Neural cell (in vitro differentiated cells): ENCODE results near the gene SIN3A. TPM values are rescaled to one million over a fixed set of nuclear protein-coding genes. Genes with fewer than 3 reads are reported as not detected.
"Not testable (repeated sequence)": the region's sequence is repeated elsewhere in the genome, so short reads cannot be mapped to it uniquely, and the experiment has no call there.

Experiments
- H2AFZ ChIP-seq: fragments of 200-600, 300-800 bp; sonication (generic), shearing (Covaris generic); 2 replicates; pipeline ENCODE4 v1.6.0; 2014; ENCODE audit warnings: low read depth, mild to moderate bottlenecking, antibody characterized with exemption, low read length, moderate library complexity
- H3F3A ChIP-seq: fragments of 200-600 bp; shearing (Covaris generic); 2 replicates; pipeline ENCODE4 v1.6.1; 2016; ENCODE audit warnings: mild to moderate bottlenecking, moderate library complexity, mixed read lengths, antibody characterized with exemption, low read length; ENCODE audit not compliant: insufficient read depth, poor library complexity, severe bottlenecking
- H3K27ac ChIP-seq: fragments of 200-600, 300-800 bp; sonication (generic), shearing (Covaris generic); 2 replicates; pipeline ENCODE4 v1.5.1; 2014; ENCODE audit warnings: mild to moderate bottlenecking, low read length, moderate library complexity
- H3K27me3 ChIP-seq: fragments of 300-800, 200-600 bp; sonication (generic), shearing (Covaris generic); 2 replicates; pipeline ENCODE4 v1.6.0; 2014; ENCODE audit warnings: mild to moderate bottlenecking, low read depth, low read length, moderate library complexity; ENCODE audit not compliant: insufficient read depth
- H3K36me3 ChIP-seq: fragments of 300-800, 200-600 bp; sonication (generic), shearing (Covaris generic); 2 replicates; pipeline ENCODE4 v1.5.1; 2014; ENCODE audit warnings: mild to moderate bottlenecking, antibody characterized with exemption, low read length, moderate library complexity; ENCODE audit not compliant: insufficient read depth
- H3K4me2 ChIP-seq: fragments of 300-800, 200-600 bp; sonication (generic), shearing (Covaris generic); 2 replicates; pipeline ENCODE4 v1.6.0; 2014; ENCODE audit warnings: mild to moderate bottlenecking, low read length
- H3K4me3 ChIP-seq: fragments of 300-800, 200-600 bp; sonication (generic), shearing (Covaris generic); 2 replicates; pipeline ENCODE4 v1.5.1; 2014; ENCODE audit warnings: mild to moderate bottlenecking, low read length, moderate library complexity
- H3K79me2 ChIP-seq: fragments of 200-600 bp; shearing (Covaris generic); replicated peaks from 2 replicates; pipeline ENCODE4 v1.6.0; 2014; ENCODE audit warnings: mild to moderate bottlenecking, low read length, moderate library complexity; ENCODE audit not compliant: insufficient read depth
- H3K9ac ChIP-seq: fragments of 300-800, 200-600 bp; sonication (generic), shearing (Covaris generic); 2 replicates; pipeline ENCODE4 v1.6.1; 2016; ENCODE audit warnings: mild to moderate bottlenecking, low read length, mixed read lengths
- H3K9me2 ChIP-seq: fragments of 200-600 bp; shearing (Covaris generic); 2 replicates; pipeline ENCODE4 v1.6.1; 2016; ENCODE audit warnings: mild to moderate bottlenecking, low read length, mixed read lengths; ENCODE audit not compliant: insufficient read depth
- H3K9me3 ChIP-seq: fragments of 200-600, 300-800 bp; sonication (generic), shearing (Covaris generic); 2 replicates; pipeline ENCODE4 v1.6.1; 2016; ENCODE audit warnings: mild to moderate bottlenecking, mixed run types, low read length, moderate library complexity, mixed read lengths
- H4K20me1 ChIP-seq: fragments of 200-600 bp; shearing (Covaris generic); 2 replicates; pipeline ENCODE4 v1.6.1; 2016; ENCODE audit warnings: mild to moderate bottlenecking, mixed run types; ENCODE audit not compliant: insufficient read depth
- CTCF ChIP-seq: fragments of 450-650 bp; IDR thresholded peaks from 2 replicates; pipeline ENCODE4 v1.5.1; 2014; ENCODE audit warnings: antibody characterized with exemption, mild to moderate bottlenecking, moderate library complexity; ENCODE audit not compliant: poor library complexity, severe bottlenecking
- EP300 ChIP-seq: fragments of 450-650 bp; conservative IDR thresholded peaks from 2 replicates; pipeline ENCODE4 v1.6.1; 2014; ENCODE audit warnings: antibody characterized with exemption, mild to moderate bottlenecking, moderate library complexity; ENCODE audit not compliant: poor library complexity, severe bottlenecking
- EZH2 ChIP-seq: fragments of 200-600, 300-800 bp; shearing (Covaris generic), sonication (generic); IDR thresholded peaks from 2 replicates; pipeline ENCODE4 v1.6.1; 2014; ENCODE audit warnings: antibody characterized with exemption, low read length, borderline replicate concordance, mild to moderate bottlenecking; ENCODE audit not compliant: insufficient read depth, poor library complexity, severe bottlenecking
- MXI1 ChIP-seq: fragments of 450-650 bp; conservative IDR thresholded peaks from 2 replicates; pipeline ENCODE4 v1.6.1; 2014; ENCODE audit warnings: antibody characterized with exemption, mild to moderate bottlenecking; ENCODE audit not compliant: poor library complexity, severe bottlenecking
- REST ChIP-seq: IDR thresholded peaks from 2 replicates; pipeline ENCODE4 v1.6.1; 2012; ENCODE audit warnings: borderline replicate concordance
- SMC3 ChIP-seq: fragments of 450-650 bp; conservative IDR thresholded peaks from 2 replicates; pipeline ENCODE4 v1.6.1; 2014; ENCODE audit warnings: antibody characterized with exemption, mild to moderate bottlenecking, moderate library complexity; ENCODE audit not compliant: poor library complexity
- polyA plus RNA-seq: library from polyadenylated mRNA; depleted of rRNA; stranded (reverse); fragments of >200 nt; gene quantifications from 2 replicates; pipeline ENCODE4 v1.2.3, GENCODE V29; 2014

SIN3A gene
- polyA plus RNA-seq, 1 donor from 2014 or later, result 13.7 TPM

- H3K27me3 ChIP-seq, result no peaks in the 10 kb centered on the region
- H3K9ac ChIP-seq, result no peak overlapping the region
- no peaks in the 10 kb centered on the region for H3K9me3 ChIP-seq
- H3K4me3 ChIP-seq, result peak overlapping the region; percentile 97
- H3K27ac ChIP-seq, result no peak overlapping the region
- no peak overlapping the region for H2AFZ ChIP-seq
- no peaks in the 10 kb centered on the region for H3K36me3 ChIP-seq
- no peaks in the 10 kb centered on the region for H3K9me2 ChIP-seq
- no peaks in the 10 kb centered on the region for H4K20me1 ChIP-seq
- TF ChIP-seq EP300, result no peak
- peaks cover 49% of the 10 kb centered on the region for H3K79me2 ChIP-seq
- peak overlapping the region; percentile 56 for H3K4me2 ChIP-seq
- no peaks in the 10 kb centered on the region for H3F3A ChIP-seq
These were observed 1.7 kb downstream of the SIN3A start for GRCh38 chr15:75449585-75450306.

GRCh38 chr15:75448171-75448570 lies 3.3 kb downstream of the SIN3A start:
- not testable (repeated sequence) for H3K27ac ChIP-seq, H2AFZ ChIP-seq, H3K36me3 ChIP-seq, H3K9me3 ChIP-seq, H4K20me1 ChIP-seq, H3K9ac ChIP-seq, H3K9me2 ChIP-seq, H3K4me3 ChIP-seq, H3F3A ChIP-seq, H3K27me3 ChIP-seq, H3K4me2 ChIP-seq
- peaks cover 64% of the 10 kb centered on the region for H3K79me2 ChIP-seq

- H3K4me2 ChIP-seq, result no peak overlapping the region
- no peaks in the 10 kb centered on the region for H3K9me2 ChIP-seq
- H3K36me3 ChIP-seq, result no peaks in the 10 kb centered on the region
- H3K9me3 ChIP-seq, result no peaks in the 10 kb centered on the region
- H2AFZ ChIP-seq, result no peak overlapping the region
- no peaks in the 10 kb centered on the region for H3K27me3 ChIP-seq
- H3K79me2 ChIP-seq, result peaks cover 79% of the 10 kb centered on the region
- H3F3A ChIP-seq, result no peaks in the 10 kb centered on the region
- TF ChIP-seq REST, result no peak
- TF ChIP-seq MXI1, result no peak
- TF ChIP-seq CTCF, result no peak
- no peak for TF ChIP-seq SMC3
- no peak for TF ChIP-seq EZH2
- H3K9ac ChIP-seq, result no peak overlapping the region
- H3K27ac ChIP-seq, result no peak overlapping the region
- H3K4me3 ChIP-seq, result no peak overlapping the region
- no peaks in the 10 kb centered on the region for H4K20me1 ChIP-seq
These were observed 5.3 kb downstream of the SIN3A start for GRCh38 chr15:75446151-75446550.

- H3K79me2 ChIP-seq, result peaks cover 82% of the 10 kb centered on the region
- H3K9me3 ChIP-seq, H3K36me3 ChIP-seq, H3K9me2 ChIP-seq, H2AFZ ChIP-seq, H3K4me3 ChIP-seq, H3K4me2 ChIP-seq, H3F3A ChIP-seq, H3K9ac ChIP-seq, H4K20me1 ChIP-seq, H3K27ac ChIP-seq, H3K27me3 ChIP-seq: not testable (repeated sequence)
These were observed 6.2 kb downstream of the SIN3A start for GRCh38 chr15:75445324-75445723.

- H3K27ac ChIP-seq, H3K4me3 ChIP-seq, H3F3A ChIP-seq, H3K36me3 ChIP-seq, H2AFZ ChIP-seq, H3K9me3 ChIP-seq, H4K20me1 ChIP-seq, H3K27me3 ChIP-seq, H3K4me2 ChIP-seq, H3K9ac ChIP-seq, H3K9me2 ChIP-seq: not testable (repeated sequence)
- H3K79me2 ChIP-seq, result peaks cover 81% of the 10 kb centered on the region
These were observed 7.5 kb downstream of the SIN3A start for GRCh38 chr15:75443972-75444453.
